ENCODE measurements around the gene SP2.

GRCh38 chr17:47978324-47978723 is 82.3 kb downstream of the SP2 start:
- TF ChIP-seq EZH2 (IDR thresholded peaks at IDR 0.05; ENCODE audit: borderline replicate concordance, insufficient read depth, low read depth, low read length, poor library complexity, severe bottlenecking) (no peak), CTCF (IDR thresholded peaks at IDR 0.05) (peak; percentile 77)

Measured in B cell (primary cell).